DOHH2 (cell line): ENCODE data around the gene HAUS3.

Experiments
- EZH2phosphoT487 ChIP-seq: fragments of 200-600 bp; sonication (generic); IDR thresholded peaks from 2 replicates; pipeline ENCODE4 v1.6.1; 2017; ENCODE audit warnings: borderline replicate concordance, mild to moderate bottlenecking, antibody characterized with exemption, low read length, moderate library complexity, mixed read lengths
- TF ChIP-seq, protein P1 (sequence below): fragments of 200-600 bp; sonication (generic); IDR thresholded peaks from one replicate; pipeline ENCODE4 v1.5.1; 2014; ENCODE audit warnings: antibody characterized with exemption, mild to moderate bottlenecking, low read depth, low read length; ENCODE audit not compliant: poor library complexity, severe bottlenecking

DNA sequence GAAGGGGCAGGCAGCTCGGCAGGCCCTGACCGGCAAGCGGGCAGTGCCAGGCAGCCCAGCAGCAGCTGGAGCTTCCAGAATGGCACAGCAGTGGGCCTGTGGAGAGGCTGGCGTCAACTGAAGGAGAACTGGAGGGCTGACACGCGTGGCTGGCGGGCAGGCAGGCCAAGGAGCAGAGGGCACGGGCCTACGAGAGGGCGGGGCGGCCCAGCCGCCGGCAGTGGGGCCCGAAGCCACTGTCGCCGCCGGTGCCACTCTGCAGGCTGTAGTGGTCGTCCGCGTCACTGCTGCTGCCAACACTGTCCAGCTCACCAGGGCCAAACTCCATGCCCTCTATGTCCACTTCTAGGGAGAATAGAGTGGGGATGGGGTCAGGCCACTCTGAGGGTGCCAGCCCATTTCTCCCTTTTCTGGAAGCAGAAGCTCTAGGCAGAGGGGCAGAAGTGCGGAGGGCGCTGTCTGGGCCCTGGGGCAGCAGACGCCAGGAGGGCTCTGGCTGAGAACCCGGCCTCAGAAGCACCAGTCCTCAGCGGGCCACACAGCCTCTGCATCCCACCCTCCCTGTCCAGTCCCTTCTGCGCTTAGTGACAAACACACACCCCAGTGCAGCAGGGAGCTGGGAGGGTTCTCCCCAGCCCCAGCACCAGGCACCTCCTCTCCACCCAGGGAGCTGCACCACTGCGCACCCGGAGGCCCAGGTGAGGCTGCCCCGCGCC, 8.6 kb upstream of the HAUS3 start:
- TF ChIP-seq, protein P1, sequence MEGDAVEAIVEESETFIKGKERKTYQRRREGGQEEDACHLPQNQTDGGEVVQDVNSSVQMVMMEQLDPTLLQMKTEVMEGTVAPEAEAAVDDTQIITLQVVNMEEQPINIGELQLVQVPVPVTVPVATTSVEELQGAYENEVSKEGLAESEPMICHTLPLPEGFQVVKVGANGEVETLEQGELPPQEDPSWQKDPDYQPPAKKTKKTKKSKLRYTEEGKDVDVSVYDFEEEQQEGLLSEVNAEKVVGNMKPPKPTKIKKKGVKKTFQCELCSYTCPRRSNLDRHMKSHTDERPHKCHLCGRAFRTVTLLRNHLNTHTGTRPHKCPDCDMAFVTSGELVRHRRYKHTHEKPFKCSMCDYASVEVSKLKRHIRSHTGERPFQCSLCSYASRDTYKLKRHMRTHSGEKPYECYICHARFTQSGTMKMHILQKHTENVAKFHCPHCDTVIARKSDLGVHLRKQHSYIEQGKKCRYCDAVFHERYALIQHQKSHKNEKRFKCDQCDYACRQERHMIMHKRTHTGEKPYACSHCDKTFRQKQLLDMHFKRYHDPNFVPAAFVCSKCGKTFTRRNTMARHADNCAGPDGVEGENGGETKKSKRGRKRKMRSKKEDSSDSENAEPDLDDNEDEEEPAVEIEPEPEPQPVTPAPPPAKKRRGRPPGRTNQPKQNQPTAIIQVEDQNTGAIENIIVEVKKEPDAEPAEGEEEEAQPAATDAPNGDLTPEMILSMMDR: no peak
- TF ChIP-seq EZH2phosphoT487: no peak
